NCI-H2081 treated with DMSO at 0.1 percent for 48 hours (cell line): ENCODE measurements around the gene TAB2.

Experiments
- DNase-seq: peaks from one replicate; lab custom pipeline; 2025; lab: John Stamatoyannopoulos, UW

The TAB2 gene

DNA sequence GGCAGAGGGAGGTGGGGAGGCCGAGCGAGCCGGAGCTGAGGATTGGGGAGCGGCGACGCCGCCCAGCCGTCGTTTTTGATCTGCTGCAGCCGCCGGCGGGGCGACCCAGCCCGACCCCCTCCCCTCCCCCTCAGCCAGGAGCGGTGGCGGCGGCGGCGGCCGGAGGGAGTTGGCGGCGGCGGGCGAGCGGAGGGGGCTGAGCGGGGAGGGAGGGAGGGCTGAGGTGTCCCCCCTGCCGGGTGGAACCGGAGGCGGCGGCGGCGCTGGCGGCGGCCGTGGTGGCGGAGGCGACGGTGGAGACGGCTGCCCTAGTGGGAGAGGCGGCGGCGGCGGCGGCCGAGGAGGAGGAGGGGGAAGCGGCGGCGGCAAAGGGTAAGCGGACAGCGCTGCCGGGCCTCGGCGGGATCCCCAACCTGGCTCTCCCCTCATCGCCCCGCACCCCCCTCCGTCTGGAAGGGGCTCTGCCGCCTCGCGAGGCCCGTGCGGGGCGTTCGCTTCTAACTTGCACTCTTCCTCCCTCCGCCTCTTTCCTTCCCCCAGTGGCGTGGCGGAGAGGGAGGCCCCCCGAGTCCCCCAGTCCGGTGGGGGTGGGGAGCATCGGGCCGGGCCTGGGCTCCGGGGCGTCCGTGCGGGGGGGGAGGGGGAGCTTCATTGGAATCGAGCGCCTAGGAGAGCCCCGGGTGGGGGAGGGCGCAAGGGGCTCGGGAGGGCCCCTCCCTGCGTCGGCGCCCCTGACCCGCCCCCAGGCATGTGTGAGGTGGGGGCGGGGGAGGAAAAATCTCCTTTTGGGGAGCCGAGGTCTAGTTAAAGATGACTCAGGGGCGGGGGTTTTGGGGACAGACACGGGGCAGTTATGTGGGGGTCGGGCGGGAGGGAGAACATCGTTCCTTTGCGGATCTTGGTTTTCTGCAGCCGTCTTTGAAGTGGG is at the start of gene TAB2:
Gene TAB2, plus strand, starts transcription at position 69 of the 928 bp plus-strand sequence. CDS start 52,286 bp downstream, outside the sequence.
- no peak for DNase-seq

DNA sequence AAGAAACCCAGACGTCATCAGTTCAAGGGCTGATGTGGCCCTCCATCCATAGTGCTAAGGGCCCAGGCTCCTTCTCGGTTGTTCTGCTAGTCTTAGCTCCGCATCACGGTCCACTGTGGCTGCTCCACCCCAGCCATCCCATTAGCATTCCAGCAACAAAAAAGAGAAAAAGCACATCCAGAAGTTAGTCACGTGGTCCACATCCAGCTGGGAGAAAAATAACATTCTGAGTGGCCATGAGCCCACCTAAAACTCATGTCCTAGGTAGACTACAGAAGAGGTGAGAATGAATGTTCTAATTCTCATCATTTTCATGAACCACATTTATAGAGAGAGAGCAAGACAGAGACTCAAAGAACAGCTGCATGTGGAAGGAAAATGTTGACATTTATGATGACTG is 49.4 kb upstream of the TAB2 start:
- DNase-seq, result no peak

GRCh38 chr6:149268768-149269167 is 48.7 kb upstream of the TAB2 start:
- no peak for DNase-seq

- DNase-seq, result no peak
Measured at GRCh38 chr6:149270616-149271015, 46.9 kb upstream of the TAB2 start.

DNA sequence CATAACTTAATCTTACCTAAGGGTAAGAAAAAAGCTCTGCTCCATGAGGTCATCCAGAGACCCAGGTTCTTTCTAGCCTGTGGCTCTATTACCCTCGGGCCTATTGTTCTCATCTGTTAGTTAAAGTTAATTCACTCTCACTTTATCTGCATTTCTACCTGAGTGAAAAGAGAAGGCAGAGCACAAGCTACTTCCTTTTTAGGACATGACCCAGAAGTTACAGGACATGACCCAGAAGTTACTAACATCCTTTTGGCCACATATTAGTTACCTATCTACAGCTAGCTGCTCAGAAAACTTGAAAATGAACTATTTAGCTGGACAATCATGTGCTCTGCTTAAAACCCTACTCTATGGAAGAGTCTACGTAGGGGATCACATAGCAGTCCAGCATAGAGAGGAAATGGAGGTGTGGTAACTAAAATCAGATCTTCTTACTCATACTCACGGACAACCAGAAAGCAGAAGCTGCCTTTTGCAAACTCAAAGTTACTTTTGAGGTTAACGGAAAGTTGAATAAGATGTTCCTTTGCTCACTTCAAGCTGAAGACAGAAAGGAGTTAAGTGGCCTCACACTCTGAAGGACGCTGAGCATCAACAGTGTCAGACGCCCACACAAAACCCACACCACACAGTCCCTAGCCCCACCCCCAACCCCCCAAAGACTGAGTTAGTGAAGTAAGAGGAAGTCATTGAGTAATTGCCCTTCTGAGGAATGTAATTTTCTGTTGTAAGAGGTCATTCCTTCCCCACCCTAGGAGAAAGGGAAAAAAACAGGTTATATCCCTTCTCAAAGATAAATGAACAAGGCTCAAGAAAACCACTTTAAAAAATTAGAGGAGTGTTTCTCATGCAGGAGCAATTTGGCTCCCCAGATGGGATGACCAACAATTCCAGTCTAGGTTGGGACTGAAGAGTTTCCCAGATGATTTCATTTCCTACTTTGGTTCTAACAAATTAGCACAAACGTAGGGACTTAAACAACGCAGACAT is 45.9 kb upstream of the TAB2 start:
- DNase-seq, result no peak

GRCh38 chr6:149273318-149273717 is 44.2 kb upstream of the TAB2 start:
- no peak for DNase-seq

- DNase-seq, result no peak
Measured at GRCh38 chr6:149275621-149276020, 41.9 kb upstream of the TAB2 start.

- no peak for DNase-seq
Measured at GRCh38 chr6:149277621-149278020, 39.9 kb upstream of the TAB2 start.

- DNase-seq, result no peak
Measured at GRCh38 chr6:149278997-149279396, 38.5 kb upstream of the TAB2 start.

GRCh38 chr6:149284904-149285303 is 32.6 kb upstream of the TAB2 start:
- no peak for DNase-seq

DNA sequence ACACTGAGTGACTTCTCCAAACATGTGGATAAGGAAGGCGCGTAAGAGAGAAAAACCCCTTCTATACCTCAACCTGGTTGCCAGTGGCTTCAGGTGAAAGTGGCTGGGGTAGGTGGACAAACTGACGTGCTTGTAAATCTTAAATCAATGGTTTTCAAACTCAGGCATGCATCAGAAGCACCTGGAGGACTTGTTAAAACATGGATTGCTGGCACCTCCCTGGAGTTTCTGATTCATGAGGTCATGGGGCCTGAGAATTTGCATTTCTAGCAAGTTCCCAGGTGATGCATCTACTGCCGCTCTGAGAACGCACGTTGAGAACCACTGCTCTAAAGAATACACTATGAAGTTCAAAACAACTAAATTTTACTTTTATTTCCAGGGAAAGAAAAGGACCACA is 31.9 kb upstream of the TAB2 start:
- DNase-seq, result no peak

- no peak for DNase-seq
Measured at GRCh38 chr6:149286905-149287304, 30.6 kb upstream of the TAB2 start.

DNA sequence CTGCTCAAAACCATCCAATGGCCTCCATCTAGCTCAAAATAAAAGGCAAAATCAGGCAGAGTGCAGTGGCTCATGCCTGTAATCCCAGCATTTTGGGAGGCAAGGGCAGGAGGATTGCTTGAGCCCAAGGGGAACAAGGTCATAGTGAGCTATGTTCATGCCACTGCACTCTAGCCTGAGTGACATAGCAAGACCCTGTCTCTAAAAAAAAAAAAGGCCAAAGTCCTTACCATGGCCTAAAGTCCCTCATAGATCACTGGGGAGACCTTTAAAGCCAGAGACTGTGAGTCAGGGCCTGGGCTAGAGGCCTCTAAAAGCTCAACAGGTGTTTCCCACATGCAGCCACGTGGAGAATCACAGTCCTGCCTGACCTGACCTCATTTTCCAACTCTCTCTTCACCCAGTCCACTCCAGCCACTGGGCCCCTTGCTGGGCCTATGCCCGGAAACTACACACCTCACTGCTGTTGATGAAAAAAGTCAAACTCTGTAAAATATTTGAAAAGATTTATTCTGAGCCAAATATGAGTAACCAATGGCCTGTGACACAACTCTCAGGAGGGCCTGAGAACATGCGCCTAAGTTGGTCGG is 28.2 kb upstream of the TAB2 start:
- no peak for DNase-seq

- DNase-seq, result no peak
Measured at GRCh38 chr6:149289966-149290365, 27.5 kb upstream of the TAB2 start.

DNA sequence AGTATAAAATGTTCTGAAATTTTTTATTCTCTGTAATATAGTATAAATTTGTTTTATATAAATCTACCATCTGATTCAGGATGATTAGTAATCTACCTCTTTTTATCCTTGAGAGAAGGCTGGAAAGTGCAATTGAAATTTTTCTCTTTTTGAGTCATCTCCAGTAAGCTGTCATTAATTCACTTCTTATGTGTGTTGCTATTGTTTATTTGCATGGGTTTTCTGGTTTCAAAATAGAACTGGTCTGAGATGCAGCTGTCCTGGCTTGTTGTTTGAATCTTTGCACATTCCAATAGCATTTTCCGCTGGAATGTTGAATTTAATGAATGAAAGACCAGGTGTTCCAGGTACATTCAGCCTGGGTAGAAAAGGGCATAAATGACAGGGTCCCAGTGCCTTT is 24.3 kb upstream of the TAB2 start:
- no peak for DNase-seq

GRCh38 chr6:149300563-149300962 is 16.9 kb upstream of the TAB2 start:
- DNase-seq, result no peak

DNA sequence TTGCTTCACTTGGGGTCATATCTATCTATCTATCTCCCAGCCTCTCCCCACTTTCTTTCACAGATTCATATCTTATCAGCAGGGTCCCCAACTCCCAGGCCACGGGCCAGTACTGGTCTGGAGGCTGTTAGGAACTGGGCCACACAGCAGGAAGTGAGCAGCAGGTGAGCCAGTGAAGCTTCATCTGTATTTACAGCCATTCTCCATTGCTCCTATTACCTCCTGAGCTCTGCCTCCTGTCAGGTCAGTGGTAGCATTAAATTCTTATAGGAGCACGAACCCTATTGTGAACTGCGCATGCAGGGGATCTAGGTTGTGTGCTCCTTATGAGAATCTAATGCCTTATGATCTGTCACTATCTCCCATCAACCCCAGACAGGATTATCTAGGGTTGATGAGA is 14.8 kb upstream of the TAB2 start:
- DNase-seq, result no peak

GRCh38 chr6:149303468-149303867 is 14.0 kb upstream of the TAB2 start:
- no peak for DNase-seq

DNA sequence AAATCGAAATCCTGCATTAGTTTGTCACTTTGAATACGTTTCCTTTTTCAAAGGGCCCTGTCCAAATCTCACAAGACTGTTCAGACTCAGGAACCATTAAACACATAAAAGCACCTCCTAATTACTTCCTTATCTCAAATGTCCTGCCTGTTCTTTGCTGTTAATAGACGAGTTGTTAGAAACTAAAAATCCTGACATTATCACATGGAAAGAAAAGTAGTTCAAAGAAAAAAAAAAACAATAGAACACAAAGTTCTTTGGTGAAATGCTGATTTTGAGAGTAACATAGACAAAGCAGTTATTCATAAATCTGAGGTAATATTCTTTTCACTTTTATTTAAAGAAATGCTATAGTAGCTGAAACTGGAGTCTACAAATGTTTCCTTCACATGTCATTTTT is 12.1 kb upstream of the TAB2 start:
- no peak for DNase-seq

GRCh38 chr6:149306967-149307366 is 10.5 kb upstream of the TAB2 start:
- no peak for DNase-seq

DNA sequence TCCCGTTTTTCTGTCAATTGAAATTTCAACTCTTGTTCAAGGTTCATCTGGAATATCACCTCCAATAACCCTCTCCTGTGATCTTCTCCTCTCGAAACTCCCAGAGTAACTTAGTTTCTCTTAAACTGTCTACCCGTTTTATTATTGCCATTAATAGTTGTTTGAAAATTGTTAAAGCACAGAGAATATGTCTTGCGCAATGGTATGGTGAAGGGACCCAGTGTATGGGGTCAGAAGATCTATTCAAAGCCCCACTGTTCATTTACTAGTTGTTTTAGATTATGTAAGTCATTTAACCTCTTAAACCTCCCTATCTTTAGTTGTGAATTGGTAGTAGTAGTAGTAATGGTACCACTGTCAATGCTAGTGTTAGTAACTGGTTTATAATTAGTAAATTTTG is 6.2 kb upstream of the TAB2 start:
- DNase-seq, result no peak

GRCh38 chr6:149311766-149312165 is 5.7 kb upstream of the TAB2 start:
- DNase-seq, result no peak
